K562 (cell line): ENCODE measurements around the gene GJA5. TPM values are rescaled to one million over a fixed set of nuclear protein-coding genes. Genes with fewer than 3 reads are reported as not detected.

Source experiments
- ETS2 ChIP-seq: IDR thresholded peaks from 2 replicates; pipeline ENCODE4 v1.6.1; 2016; ENCODE audit warnings: borderline replicate concordance, missing genetic modification characterization, mild to moderate bottlenecking, moderate library complexity, missing compliant biosample characterization; ENCODE audit not compliant: poor library complexity, severe bottlenecking
- POLR2G ChIP-seq: fragments of 200-400 bp; formaldehyde crosslinking; IDR thresholded peaks from 2 replicates; pipeline ENCODE4 v1.6.1; 2017; ENCODE audit warnings: low read depth, mild to moderate bottlenecking, antibody characterized with exemption, low read length, moderate library complexity
- SPI1 ChIP-seq: IDR thresholded peaks from 2 replicates; pipeline ENCODE4 v1.6.1; 2011; ENCODE audit warnings: low read depth, low read length, control low read depth, borderline replicate concordance
- ZNF174 ChIP-seq: fragments of 250-450 bp; sonication (Bioruptor Pico); IDR thresholded peaks from 2 replicates; pipeline ENCODE4 v1.4.0; 2020; ENCODE audit warnings: mild to moderate bottlenecking
- polyA plus RNA-seq, 8 experiments: library from polyadenylated mRNA; depleted of rRNA in 4 of 8; stranded (reverse) in 5 of 8; unstranded in 3 of 8; fragments of >200 nt; fragmentation: Nextera tagmentation in 2 of 8; fragmentation: Illumina TruSeq in 1 of 8; extraction: Ambion mirVana in 2 of 8; extraction: Trizol in 1 of 8; gene quantifications; 2 replicates each; pipeline versions ENCODE4 v1.2.1 to v1.2.3, GENCODE V29; 2011 to 2014; ENCODE audit warnings: inconsistent platforms in 1 of 8, missing spikeins in 1 of 8
- total RNA-seq, 7 experiments: library from RNA; depleted of rRNA in 6 of 7; stranded (reverse); fragments of >200 nt in 6 of 7; fragmentation: Illumina TruSeq in 2 of 7; extraction: Trizol in 2 of 7; gene quantifications; 2 replicates each; pipeline versions ENCODE4 v1.2.1 to v1.2.3, GENCODE V29; 2011 to 2021; ENCODE audit warnings: low replicate concordance in 1 of 7
- TF ChIP-seq, protein P1 (sequence below): fragments of 250-450 bp; sonication (Bioruptor Pico); IDR thresholded peaks from 2 replicates; pipeline ENCODE4 v1.4.0; 2020; ENCODE audit warnings: mild to moderate bottlenecking, moderate library complexity, borderline replicate concordance
- TF ChIP-seq, protein P2 (sequence below), 3 experiments: fragments of 200-800 bp in 1 of 3; sonication (Bioruptor generic) in 1 of 3; sonication (generic) in 1 of 3; formaldehyde crosslinking in 1 of 3; IDR thresholded peaks; 2 replicates each; pipeline versions ENCODE4 v1.6.1 to v1.8.0; 2016 to 2022; ENCODE audit warnings: mild to moderate bottlenecking in 2 of 3, missing compliant biosample characterization in 2 of 3, missing genetic modification characterization in 2 of 3, missing genetic modification reagents in 1 of 3
- TF ChIP-seq, protein P3 (sequence below): IDR thresholded peaks from 2 replicates; pipeline ENCODE4 v1.6.1; 2014; ENCODE audit warnings: antibody characterized with exemption
- TF ChIP-seq, protein P4 (sequence below): sonication (generic); formaldehyde crosslinking; IDR thresholded peaks from 2 replicates; pipeline ENCODE4 v1.8.1; 2023; ENCODE audit warnings: mild to moderate bottlenecking, missing genetic modification reagents, moderate library complexity
- TF ChIP-seq, protein P5 (sequence below): sonication (generic); formaldehyde crosslinking; IDR thresholded peaks from 2 replicates; pipeline ENCODE4 v1.8.1; 2023; ENCODE audit warnings: missing genetic modification reagents, mild to moderate bottlenecking, borderline replicate concordance

Gene GJA5
- total and polyA plus RNA-seq, 9 of the 15 experiments (the other 6 are each of a cell fraction or from before 2014, with no cell fraction given) = 0.07 TPM; not detected in 7

DNA sequence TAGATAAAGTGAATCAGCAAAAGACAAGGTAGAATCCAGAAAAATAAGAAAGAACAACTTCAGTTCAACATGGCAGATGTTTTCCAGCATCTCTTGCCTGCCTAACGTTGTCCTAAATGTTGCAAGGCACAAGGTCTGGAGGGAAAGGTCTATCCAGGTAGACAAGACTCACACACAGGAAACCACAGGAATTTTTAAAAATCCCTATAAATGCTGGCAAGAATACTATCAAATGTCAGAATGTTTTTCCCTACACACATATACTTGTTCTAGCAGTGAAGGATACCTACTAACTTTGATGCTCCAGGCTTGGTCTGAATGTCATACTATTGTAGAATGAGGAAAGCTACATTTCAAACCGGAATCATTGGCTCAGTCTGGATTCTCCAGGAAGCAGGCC, 10.6 kb downstream of the GJA5 start (continued):
- TF ChIP-seq, protein P1, sequence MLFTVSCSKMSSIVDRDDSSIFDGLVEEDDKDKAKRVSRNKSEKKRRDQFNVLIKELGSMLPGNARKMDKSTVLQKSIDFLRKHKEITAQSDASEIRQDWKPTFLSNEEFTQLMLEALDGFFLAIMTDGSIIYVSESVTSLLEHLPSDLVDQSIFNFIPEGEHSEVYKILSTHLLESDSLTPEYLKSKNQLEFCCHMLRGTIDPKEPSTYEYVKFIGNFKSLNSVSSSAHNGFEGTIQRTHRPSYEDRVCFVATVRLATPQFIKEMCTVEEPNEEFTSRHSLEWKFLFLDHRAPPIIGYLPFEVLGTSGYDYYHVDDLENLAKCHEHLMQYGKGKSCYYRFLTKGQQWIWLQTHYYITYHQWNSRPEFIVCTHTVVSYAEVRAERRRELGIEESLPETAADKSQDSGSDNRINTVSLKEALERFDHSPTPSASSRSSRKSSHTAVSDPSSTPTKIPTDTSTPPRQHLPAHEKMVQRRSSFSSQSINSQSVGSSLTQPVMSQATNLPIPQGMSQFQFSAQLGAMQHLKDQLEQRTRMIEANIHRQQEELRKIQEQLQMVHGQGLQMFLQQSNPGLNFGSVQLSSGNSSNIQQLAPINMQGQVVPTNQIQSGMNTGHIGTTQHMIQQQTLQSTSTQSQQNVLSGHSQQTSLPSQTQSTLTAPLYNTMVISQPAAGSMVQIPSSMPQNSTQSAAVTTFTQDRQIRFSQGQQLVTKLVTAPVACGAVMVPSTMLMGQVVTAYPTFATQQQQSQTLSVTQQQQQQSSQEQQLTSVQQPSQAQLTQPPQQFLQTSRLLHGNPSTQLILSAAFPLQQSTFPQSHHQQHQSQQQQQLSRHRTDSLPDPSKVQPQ (CRISPR knock-in tag) = no peak
- TF ChIP-seq, protein P2, sequence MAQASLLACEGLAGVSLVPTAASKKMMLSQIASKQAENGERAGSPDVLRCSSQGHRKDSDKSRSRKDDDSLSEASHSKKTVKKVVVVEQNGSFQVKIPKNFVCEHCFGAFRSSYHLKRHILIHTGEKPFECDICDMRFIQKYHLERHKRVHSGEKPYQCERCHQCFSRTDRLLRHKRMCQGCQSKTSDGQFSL (CRISPR knock-in tag; IDR thresholded peaks at IDR 0.05) = no peak
- TF ChIP-seq, protein P2 (tag; IDR thresholded peaks at IDR 0.05) = no peak
- TF ChIP-seq, protein P3, sequence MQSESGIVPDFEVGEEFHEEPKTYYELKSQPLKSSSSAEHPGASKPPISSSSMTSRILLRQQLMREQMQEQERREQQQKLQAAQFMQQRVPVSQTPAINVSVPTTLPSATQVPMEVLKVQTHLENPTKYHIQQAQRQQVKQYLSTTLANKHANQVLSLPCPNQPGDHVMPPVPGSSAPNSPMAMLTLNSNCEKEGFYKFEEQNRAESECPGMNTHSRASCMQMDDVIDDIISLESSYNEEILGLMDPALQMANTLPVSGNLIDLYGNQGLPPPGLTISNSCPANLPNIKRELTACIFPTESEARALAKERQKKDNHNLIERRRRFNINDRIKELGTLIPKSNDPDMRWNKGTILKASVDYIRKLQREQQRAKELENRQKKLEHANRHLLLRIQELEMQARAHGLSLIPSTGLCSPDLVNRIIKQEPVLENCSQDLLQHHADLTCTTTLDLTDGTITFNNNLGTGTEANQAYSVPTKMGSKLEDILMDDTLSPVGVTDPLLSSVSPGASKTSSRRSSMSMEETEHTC = no peak
- TF ChIP-seq SPI1 (no peak), POLR2G (no peak), ETS2 (no peak), ZNF174 (no peak)
- TF ChIP-seq, protein P4, sequence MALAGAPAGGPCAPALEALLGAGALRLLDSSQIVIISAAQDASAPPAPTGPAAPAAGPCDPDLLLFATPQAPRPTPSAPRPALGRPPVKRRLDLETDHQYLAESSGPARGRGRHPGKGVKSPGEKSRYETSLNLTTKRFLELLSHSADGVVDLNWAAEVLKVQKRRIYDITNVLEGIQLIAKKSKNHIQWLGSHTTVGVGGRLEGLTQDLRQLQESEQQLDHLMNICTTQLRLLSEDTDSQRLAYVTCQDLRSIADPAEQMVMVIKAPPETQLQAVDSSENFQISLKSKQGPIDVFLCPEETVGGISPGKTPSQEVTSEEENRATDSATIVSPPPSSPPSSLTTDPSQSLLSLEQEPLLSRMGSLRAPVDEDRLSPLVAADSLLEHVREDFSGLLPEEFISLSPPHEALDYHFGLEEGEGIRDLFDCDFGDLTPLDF (CRISPR knock-in tag) = no peak
- TF ChIP-seq, protein P5, sequence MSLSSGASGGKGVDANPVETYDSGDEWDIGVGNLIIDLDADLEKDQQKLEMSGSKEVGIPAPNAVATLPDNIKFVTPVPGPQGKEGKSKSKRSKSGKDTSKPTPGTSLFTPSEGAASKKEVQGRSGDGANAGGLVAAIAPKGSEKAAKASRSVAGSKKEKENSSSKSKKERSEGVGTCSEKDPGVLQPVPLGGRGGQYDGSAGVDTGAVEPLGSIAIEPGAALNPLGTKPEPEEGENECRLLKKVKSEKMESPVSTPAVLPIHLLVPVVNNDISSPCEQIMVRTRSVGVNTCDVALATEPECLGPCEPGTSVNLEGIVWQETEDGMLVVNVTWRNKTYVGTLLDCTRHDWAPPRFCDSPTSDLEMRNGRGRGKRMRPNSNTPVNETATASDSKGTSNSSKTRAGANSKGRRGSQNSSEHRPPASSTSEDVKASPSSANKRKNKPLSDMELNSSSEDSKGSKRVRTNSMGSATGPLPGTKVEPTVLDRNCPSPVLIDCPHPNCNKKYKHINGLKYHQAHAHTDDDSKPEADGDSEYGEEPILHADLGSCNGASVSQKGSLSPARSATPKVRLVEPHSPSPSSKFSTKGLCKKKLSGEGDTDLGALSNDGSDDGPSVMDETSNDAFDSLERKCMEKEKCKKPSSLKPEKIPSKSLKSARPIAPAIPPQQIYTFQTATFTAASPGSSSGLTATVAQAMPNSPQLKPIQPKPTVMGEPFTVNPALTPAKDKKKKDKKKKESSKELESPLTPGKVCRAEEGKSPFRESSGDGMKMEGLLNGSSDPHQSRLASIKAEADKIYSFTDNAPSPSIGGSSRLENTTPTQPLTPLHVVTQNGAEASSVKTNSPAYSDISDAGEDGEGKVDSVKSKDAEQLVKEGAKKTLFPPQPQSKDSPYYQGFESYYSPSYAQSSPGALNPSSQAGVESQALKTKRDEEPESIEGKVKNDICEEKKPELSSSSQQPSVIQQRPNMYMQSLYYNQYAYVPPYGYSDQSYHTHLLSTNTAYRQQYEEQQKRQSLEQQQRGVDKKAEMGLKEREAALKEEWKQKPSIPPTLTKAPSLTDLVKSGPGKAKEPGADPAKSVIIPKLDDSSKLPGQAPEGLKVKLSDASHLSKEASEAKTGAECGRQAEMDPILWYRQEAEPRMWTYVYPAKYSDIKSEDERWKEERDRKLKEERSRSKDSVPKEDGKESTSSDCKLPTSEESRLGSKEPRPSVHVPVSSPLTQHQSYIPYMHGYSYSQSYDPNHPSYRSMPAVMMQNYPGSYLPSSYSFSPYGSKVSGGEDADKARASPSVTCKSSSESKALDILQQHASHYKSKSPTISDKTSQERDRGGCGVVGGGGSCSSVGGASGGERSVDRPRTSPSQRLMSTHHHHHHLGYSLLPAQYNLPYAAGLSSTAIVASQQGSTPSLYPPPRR = no peak
